ENCODE measurements around the gene DDX1. TPM values are rescaled to one million over a fixed set of nuclear protein-coding genes. Genes with fewer than 3 reads are reported as not detected.
"Not testable (repeated sequence)": the region's sequence is repeated elsewhere in the genome, so short reads cannot be mapped to it uniquely, and the experiment has no call there.

The DDX1 gene
- total and polyA plus RNA-seq, 4 donors: 87.0 to 152 (median 134) TPM

- peaks cover 15% of the 10 kb centered on the region for H3K4me1 ChIP-seq (ENCODE audit: control insufficient read depth, insufficient read depth, low read length)
- H3K27ac ChIP-seq (ENCODE audit: low read depth, low read length): no peak overlapping the region
- no peaks in the 10 kb centered on the region for H3K36me3 ChIP-seq (ENCODE audit: control insufficient read depth, insufficient read depth, low read length)
- no peak for DNase-seq (ENCODE audit: low read depth in 4 of 6, low spot score in 6 of 6)
- 91% methylated on average over 4 of the region's 5 CpGs for WGBS (ENCODE audit: insufficient coverage)
- H3K4me3 ChIP-seq (ENCODE audit: low read depth, low read length): no peak overlapping the region
- H3K27me3 ChIP-seq (ENCODE audit: control insufficient read depth, insufficient read depth, low read length): no peaks in the 10 kb centered on the region
- H3K9me3 ChIP-seq (ENCODE audit: control insufficient read depth, insufficient read depth, low read length): no peaks in the 10 kb centered on the region
These were observed 86.7 kb downstream of the DDX1 start for GRCh38 chr2:15678346-15678745.

GRCh38 chr2:15678909-15679308 lies 87.2 kb downstream of the DDX1 start:
- no peaks in the 10 kb centered on the region for H3K9me3 ChIP-seq (ENCODE audit: control insufficient read depth, insufficient read depth, low read length)
- 67% methylated on average over 1 of the region's 2 CpGs for WGBS (ENCODE audit: insufficient coverage)
- no peaks in the 10 kb centered on the region for H3K36me3 ChIP-seq (ENCODE audit: control insufficient read depth, insufficient read depth, low read length)
- no peak overlapping the region for H3K4me3 ChIP-seq (ENCODE audit: low read depth, low read length)
- no peaks in the 10 kb centered on the region for H3K27me3 ChIP-seq (ENCODE audit: control insufficient read depth, insufficient read depth, low read length)
- H3K4me1 ChIP-seq (ENCODE audit: control insufficient read depth, insufficient read depth, low read length): peaks cover 12% of the 10 kb centered on the region
- DNase-seq (ENCODE audit: low read depth in 4 of 6, low spot score in 6 of 6): no peak
- H3K27ac ChIP-seq (ENCODE audit: low read depth, low read length): no peak overlapping the region

GRCh38 chr2:15679386-15679924 lies 87.8 kb downstream of the DDX1 start:
- 100% methylated on average over 1 of the region's 3 CpGs for WGBS (ENCODE audit: insufficient coverage)
- H3K9me3 ChIP-seq (ENCODE audit: control insufficient read depth, insufficient read depth, low read length): no peaks in the 10 kb centered on the region
- no peaks in the 10 kb centered on the region for H3K36me3 ChIP-seq (ENCODE audit: control insufficient read depth, insufficient read depth, low read length)
- peaks cover 12% of the 10 kb centered on the region for H3K4me1 ChIP-seq (ENCODE audit: control insufficient read depth, insufficient read depth, low read length)
- no peaks in the 10 kb centered on the region for H3K27me3 ChIP-seq (ENCODE audit: control insufficient read depth, insufficient read depth, low read length)
- H3K27ac ChIP-seq (ENCODE audit: low read depth, low read length): no peak overlapping the region
- no peak overlapping the region for H3K4me3 ChIP-seq (ENCODE audit: low read depth, low read length)
- DNase-seq (ENCODE audit: low read depth in 4 of 6, low spot score in 6 of 6): no peak

- not testable (repeated sequence) for H3K9me3 ChIP-seq (ENCODE audit: control insufficient read depth, insufficient read depth, low read length); H3K4me3 ChIP-seq (ENCODE audit: low read depth, low read length); H3K27me3 ChIP-seq (ENCODE audit: control insufficient read depth, insufficient read depth, low read length); DNase-seq (ENCODE audit: low read depth in 4 of 6, low spot score in 6 of 6); H3K27ac ChIP-seq (ENCODE audit: low read depth, low read length); H3K36me3 ChIP-seq (ENCODE audit: control insufficient read depth, insufficient read depth, low read length)
- H3K4me1 ChIP-seq (ENCODE audit: control insufficient read depth, insufficient read depth, low read length): peaks cover 12% of the 10 kb centered on the region
- WGBS (ENCODE audit: insufficient coverage): no CpG with 5 or more reads among the region's 33 CpGs
These were observed 88.5 kb downstream of the DDX1 start for GRCh38 chr2:15680132-15680531.

Other genes starting within 250 kb of the DDX1 start
- 100 to 1,000 TPM in 1 of 2 donors, 10 to 100 TPM in 1; 82.7 to 105 TPM for gene NBAS, start 30.5 kb upstream of the DDX1 start, total RNA-seq
- 10 to 100 TPM; 55.6 to 63.3 TPM for gene NBAS, start 30.5 kb upstream of the DDX1 start, polyA plus RNA-seq (ENCODE audit: insufficient read length in 2 of 2)